Activated naive CD4-positive, alpha-beta T cell treated with anti-CD3 and anti-CD28 coated beads for 36 hours (primary cell): ENCODE data around the gene NBAS. TPM values are rescaled to one million over a fixed set of nuclear protein-coding genes. Genes with fewer than 3 reads are reported as not detected.
"Not testable (repeated sequence)": the region's sequence is repeated elsewhere in the genome, so short reads cannot be mapped to it uniquely, and the experiment has no call there.

Experiments
- CTCF ChIA-PET: fragments of 350-600 bp; sonication (Branson Sonifier 250); formaldehyde crosslinking; loops from one replicate; lab custom pipeline; 2021; ENCODE audit warnings: antibody characterized with exemption; lab: Charles Lee
- DNase-seq: peaks from one replicate; pipeline ENCODE4 v3.0.0-alpha.2; 2020
- H3K27ac Mint-ChIP-seq: one replicate; pipeline ENCODE4 v1.8.0; 2021; ENCODE audit warnings: mild to moderate bottlenecking, mixed read lengths
- H3K27me3 Mint-ChIP-seq: one replicate; pipeline ENCODE4 v1.8.0; 2021; ENCODE audit warnings: low read depth, mixed read lengths
- H3K36me3 Mint-ChIP-seq: one replicate; pipeline ENCODE4 v1.8.0; 2021; ENCODE audit warnings: low read depth, mixed read lengths
- H3K4me1 Mint-ChIP-seq: one replicate; pipeline ENCODE4 v1.8.0; 2021; ENCODE audit warnings: low read depth, mixed read lengths
- H3K4me3 Mint-ChIP-seq: one replicate; pipeline ENCODE4 v1.8.0; 2021; ENCODE audit warnings: mild to moderate bottlenecking, moderate library complexity, mixed read lengths
- H3K9me3 Mint-ChIP-seq: one replicate; pipeline ENCODE4 v1.8.0; 2021; ENCODE audit warnings: mixed read lengths
- intact Hi-C: fragments of 100-400 bp; cut with micrococcal nuclease; formaldehyde crosslinking; loops from one replicate; pipeline ENCODE4 v1.15.1; 2023
- total RNA-seq, 2 experiments: library from RNA; stranded (reverse); gene quantifications; one replicate each; pipeline ENCODE4 v1.2.3, GENCODE V29; 2021

Gene NBAS
- total RNA-seq, 2 experiments from 2014 or later: 45.5 to 46.4 TPM

GRCh38 chr2:15408759-15409158, 152.4 kb downstream of the NBAS start:
- no peak for DNase-seq
- Mint-ChIP-seq H3K27me3 (no peaks in the 10 kb centered on the region), H3K27ac (no peak overlapping the region), H3K36me3 (peaks cover 41% of the 10 kb centered on the region), H3K9me3 (no peaks in the 10 kb centered on the region), H3K4me3 (no peak overlapping the region), H3K4me1 (no peaks in the 10 kb centered on the region)
- CTCF ChIA-PET: no interaction called here
- intact Hi-C loops: no loop called here

GRCh38 chr2:15407666-15408065, 153.5 kb downstream of the NBAS start:
- peaks cover 32% of the 10 kb centered on the region for H3K36me3 Mint-ChIP-seq
- H3K9me3 Mint-ChIP-seq: no peaks in the 10 kb centered on the region
- intact Hi-C loops: no loop called here
- no peak overlapping the region for H3K27ac Mint-ChIP-seq
- CTCF ChIA-PET: no interaction called here
- no peaks in the 10 kb centered on the region for H3K4me1 Mint-ChIP-seq
- H3K27me3 Mint-ChIP-seq: no peaks in the 10 kb centered on the region
- H3K4me3 Mint-ChIP-seq: no peak overlapping the region
- DNase-seq: no peak

GRCh38 chr2:15404511-15404910, 156.6 kb downstream of the NBAS start:
- H3K36me3 Mint-ChIP-seq: peaks cover 25% of the 10 kb centered on the region
- H3K27ac Mint-ChIP-seq, DNase-seq, H3K4me1 Mint-ChIP-seq, CTCF ChIA-PET, H3K9me3 Mint-ChIP-seq, H3K27me3 Mint-ChIP-seq, intact Hi-C loops, H3K4me3 Mint-ChIP-seq: not testable (repeated sequence)

- no peaks in the 10 kb centered on the region for H3K4me1 Mint-ChIP-seq
- H3K27ac Mint-ChIP-seq: no peak overlapping the region
- intact Hi-C loops: no loop called here
- H3K27me3 Mint-ChIP-seq: no peaks in the 10 kb centered on the region
- peaks cover 21% of the 10 kb centered on the region for H3K36me3 Mint-ChIP-seq
- H3K9me3 Mint-ChIP-seq: no peaks in the 10 kb centered on the region
- CTCF ChIA-PET: no interaction called here
- no peak for DNase-seq
- no peak overlapping the region for H3K4me3 Mint-ChIP-seq
Measured at GRCh38 chr2:15400240-15400826, 160.8 kb downstream of the NBAS start.

GRCh38 chr2:15399241-15399640, 161.9 kb downstream of the NBAS start:
- peaks cover 17% of the 10 kb centered on the region for H3K36me3 Mint-ChIP-seq
- CTCF ChIA-PET: interaction anchor here (0.6 kb wide), 1 partner anchor 92 kb away, joined by 3 read pairs; no protein-coding TSS in a partner anchor
- H3K4me3 Mint-ChIP-seq: no peak overlapping the region
- no peaks in the 10 kb centered on the region for H3K27me3 Mint-ChIP-seq
- no peak for DNase-seq
- no peaks in the 10 kb centered on the region for H3K9me3 Mint-ChIP-seq
- H3K27ac Mint-ChIP-seq: no peak overlapping the region
- intact Hi-C loops: no loop called here
- no peaks in the 10 kb centered on the region for H3K4me1 Mint-ChIP-seq

GRCh38 chr2:15391751-15392150, 169.4 kb downstream of the NBAS start:
- H3K27me3 Mint-ChIP-seq: no peaks in the 10 kb centered on the region
- no peak for DNase-seq
- H3K4me1 Mint-ChIP-seq: no peaks in the 10 kb centered on the region
- H3K9me3 Mint-ChIP-seq: no peaks in the 10 kb centered on the region
- no peak overlapping the region for H3K27ac Mint-ChIP-seq
- H3K4me3 Mint-ChIP-seq: no peak overlapping the region
- intact Hi-C loops: no loop called here
- CTCF ChIA-PET: no interaction called here
- H3K36me3 Mint-ChIP-seq: peaks cover 28% of the 10 kb centered on the region

- H3K27me3 Mint-ChIP-seq: no peaks in the 10 kb centered on the region
- H3K27ac Mint-ChIP-seq: no peak overlapping the region
- H3K4me1 Mint-ChIP-seq: no peaks in the 10 kb centered on the region
- intact Hi-C loops: no loop called here
- H3K9me3 Mint-ChIP-seq: no peaks in the 10 kb centered on the region
- H3K36me3 Mint-ChIP-seq: peaks cover 28% of the 10 kb centered on the region
- CTCF ChIA-PET: no interaction called here
- DNase-seq: no peak
- no peak overlapping the region for H3K4me3 Mint-ChIP-seq
Measured at GRCh38 chr2:15389895-15390294, 171.2 kb downstream of the NBAS start.

GRCh38 chr2:15389326-15389700, 171.8 kb downstream of the NBAS start:
- intact Hi-C loops: no loop called here
- no peak for DNase-seq
- H3K4me1 Mint-ChIP-seq: no peaks in the 10 kb centered on the region
- no peak overlapping the region for H3K27ac Mint-ChIP-seq
- CTCF ChIA-PET: no interaction called here
- peaks cover 31% of the 10 kb centered on the region for H3K36me3 Mint-ChIP-seq
- H3K9me3 Mint-ChIP-seq: no peaks in the 10 kb centered on the region
- H3K4me3 Mint-ChIP-seq: no peak overlapping the region
- H3K27me3 Mint-ChIP-seq: no peaks in the 10 kb centered on the region

- CTCF ChIA-PET: no interaction called here
- no peaks in the 10 kb centered on the region for H3K4me1 Mint-ChIP-seq
- no peak for DNase-seq
- intact Hi-C loops: no loop called here
- H3K27ac Mint-ChIP-seq: no peak overlapping the region
- no peaks in the 10 kb centered on the region for H3K9me3 Mint-ChIP-seq
- no peaks in the 10 kb centered on the region for H3K27me3 Mint-ChIP-seq
- H3K4me3 Mint-ChIP-seq: no peak overlapping the region
- H3K36me3 Mint-ChIP-seq: peaks cover 33% of the 10 kb centered on the region
Measured at GRCh38 chr2:15388406-15389325, 172.5 kb downstream of the NBAS start.

GRCh38 chr2:15385184-15385583, 175.9 kb downstream of the NBAS start:
- no peak overlapping the region for H3K27ac Mint-ChIP-seq
- no peak for DNase-seq
- no peaks in the 10 kb centered on the region for H3K9me3 Mint-ChIP-seq
- H3K36me3 Mint-ChIP-seq: peaks cover 32% of the 10 kb centered on the region
- intact Hi-C loops: no loop called here
- no peaks in the 10 kb centered on the region for H3K4me1 Mint-ChIP-seq
- CTCF ChIA-PET: no interaction called here
- no peak overlapping the region for H3K4me3 Mint-ChIP-seq
- no peaks in the 10 kb centered on the region for H3K27me3 Mint-ChIP-seq

- H3K4me1 Mint-ChIP-seq: peaks cover 3% of the 10 kb centered on the region
- no peak overlapping the region for H3K4me3 Mint-ChIP-seq
- intact Hi-C loops: no loop called here
- no peaks in the 10 kb centered on the region for H3K27me3 Mint-ChIP-seq
- no peaks in the 10 kb centered on the region for H3K9me3 Mint-ChIP-seq
- DNase-seq: no peak
- H3K36me3 Mint-ChIP-seq: peaks cover 28% of the 10 kb centered on the region
- CTCF ChIA-PET: no interaction called here
- H3K27ac Mint-ChIP-seq: no peak overlapping the region
Measured at GRCh38 chr2:15383695-15384350, 177.3 kb downstream of the NBAS start.

GRCh38 chr2:15378148-15378908, 182.8 kb downstream of the NBAS start:
- Mint-ChIP-seq H3K36me3 (peaks cover 29% of the 10 kb centered on the region), H3K27me3 (no peaks in the 10 kb centered on the region), H3K27ac (no peak overlapping the region), H3K4me1 (peaks cover 13% of the 10 kb centered on the region), H3K4me3 (no peak overlapping the region), H3K9me3 (no peaks in the 10 kb centered on the region)
- intact Hi-C loops: loop anchor here (1.0 kb wide), 1 partner anchor 201 kb away; no protein-coding TSS in a partner anchor
- no peak for DNase-seq
- CTCF ChIA-PET: interaction anchor here (0.6 to 1.2 kb wide), 2 partner anchors 16 to 79 kb away, joined by 4 read pairs; no protein-coding TSS in a partner anchor
